ENCODE results near the gene ARL4A. TPM values are rescaled to one million over a fixed set of nuclear protein-coding genes. Genes with fewer than 3 reads are reported as not detected.
"Not testable (repeated sequence)": the region's sequence is repeated elsewhere in the genome, so short reads cannot be mapped to it uniquely, and the experiment has no call there.

Gene ARL4A
- total RNA-seq, 1 experiment from 2014 or later = 39.4 TPM

- Histone ChIP-seq H3K14ac (ENCODE audit: insufficient read depth, low read length) (no peak overlapping the region), H3K23ac (ENCODE audit: insufficient read length, low read depth, low read length) (no peak overlapping the region), H3K4me1 (ENCODE audit: insufficient read depth, low read length) (no peaks in the 10 kb centered on the region; the same call in 1 of the 2 replicates), H2BK20ac (ENCODE audit: low read depth, low read length, poor library complexity, severe bottlenecking) (no peak overlapping the region), H3K4ac (ENCODE audit: low read depth, low read length) (no peak overlapping the region), H3K9ac (ENCODE audit: extremely low read depth, insufficient read length, low read length) (no peak overlapping the region), H2AK5ac (ENCODE audit: insufficient read length, low read length) (no peak overlapping the region), H3K9me3 (ENCODE audit: control insufficient read depth, low read depth, low read length) (no peaks in the 10 kb centered on the region), H3K23me2 (ENCODE audit: insufficient read length, low read depth, low read length, poor library complexity, severe bottlenecking) (peaks cover 6% of the 10 kb centered on the region), H2AFZ (ENCODE audit: low read length) (no peak overlapping the region), H3K79me1 (ENCODE audit: insufficient read depth, low read depth, low read length, poor library complexity, severe bottlenecking) (no peaks in the 10 kb centered on the region), H3K56ac (ENCODE audit: insufficient read length, low read depth, low read length) (no peak overlapping the region), H3K4me2 (ENCODE audit: insufficient read depth, insufficient read length, low read length) (no peak overlapping the region), H3K27me3 (ENCODE audit: insufficient read depth, low read length) (no peaks in the 10 kb centered on the region), H2BK15ac (ENCODE audit: low read depth, low read length) (no peak overlapping the region), H3K79me2 (ENCODE audit: insufficient read depth, low read length) (peaks cover 15% of the 10 kb centered on the region; the same call in 1 of the 2 replicates), H2BK5ac (ENCODE audit: insufficient read length, low read length) (no peak overlapping the region), H4K8ac (replicated peaks; ENCODE audit: insufficient read length, low read depth, low read length) (no peak overlapping the region), H4K20me1 (ENCODE audit: control insufficient read depth, insufficient read depth, insufficient read length) (no peaks in the 10 kb centered on the region), H4K91ac (ENCODE audit: insufficient read length, low read depth, low read length) (no peak overlapping the region), H2BK12ac (ENCODE audit: insufficient read length, low read depth, low read length) (no peak overlapping the region), H3T11ph (ENCODE audit: low read length) (no peak overlapping the region), H4K5ac (ENCODE audit: insufficient read length, low read depth, low read length) (no peak overlapping the region), H3K27ac (ENCODE audit: insufficient read length, low read depth, low read length) (no peak overlapping the region), H3K18ac (ENCODE audit: insufficient read length, low read depth, low read length) (no peak overlapping the region), H2BK120ac (ENCODE audit: low read depth, low read length, poor library complexity, severe bottlenecking) (no peak overlapping the region)
- WGBS (ENCODE audit: extremely low coverage, insufficient read length, low lambda C conversion rate) = no CpG with 5 or more reads among the region's 1 CpG
- Mint-ChIP-seq H3K36me3 (ENCODE audit: insufficient read depth in 1 of 3, low read depth in 3 of 3) (peaks cover 0 to 9% (median 4%) of the 10 kb centered on the region in 3 experiments; a peak in 5 of 7 replicates), H3K27ac (peak overlapping the region; percentile 14 to 49 (median 42); a peak in 2 of 7 replicates), H3K4me1 (peaks cover 36 to 45% of the 10 kb centered on the region in 2 experiments), H3K9me3 (no peaks in the 10 kb centered on the region), H3K27me3 (ENCODE audit: low read depth) (no peaks in the 10 kb centered on the region), H3K4me3 (peak overlapping the region; percentile 83 to 97)
- TF ChIP-seq CTCF (conservative IDR thresholded peaks at IDR 0.05) = no peak
- no peak for DNase-seq
Observed at GRCh38 chr7:12690041-12690878, 2.8 kb downstream of the ARL4A start.

- not testable (repeated sequence) for H2AK5ac ChIP-seq (ENCODE audit: insufficient read length, low read length); H3K4me2 ChIP-seq (ENCODE audit: insufficient read depth, insufficient read length, low read length); H3K4ac ChIP-seq (ENCODE audit: low read depth, low read length); H3K27me3 Mint-ChIP-seq (ENCODE audit: low read depth); H3K79me1 ChIP-seq (ENCODE audit: insufficient read depth, low read depth, low read length, poor library complexity, severe bottlenecking); H3K4me1 ChIP-seq (ENCODE audit: insufficient read depth, low read length); H4K20me1 ChIP-seq (ENCODE audit: control insufficient read depth, insufficient read depth, insufficient read length); H3T11ph ChIP-seq (ENCODE audit: low read length); H3K27me3 ChIP-seq (ENCODE audit: insufficient read depth, low read length); H3K27ac Mint-ChIP-seq; H4K5ac ChIP-seq (ENCODE audit: insufficient read length, low read depth, low read length); H3K18ac ChIP-seq (ENCODE audit: insufficient read length, low read depth, low read length); H3K27ac ChIP-seq (ENCODE audit: insufficient read length, low read depth, low read length); H4K8ac ChIP-seq (replicated peaks; ENCODE audit: insufficient read length, low read depth, low read length); H2BK20ac ChIP-seq (ENCODE audit: low read depth, low read length, poor library complexity, severe bottlenecking); H3K23me2 ChIP-seq (ENCODE audit: insufficient read length, low read depth, low read length, poor library complexity, severe bottlenecking); DNase-seq; H2BK5ac ChIP-seq (ENCODE audit: insufficient read length, low read length); H3K9me3 ChIP-seq (ENCODE audit: control insufficient read depth, low read depth, low read length); H2BK120ac ChIP-seq (ENCODE audit: low read depth, low read length, poor library complexity, severe bottlenecking); H3K14ac ChIP-seq (ENCODE audit: insufficient read depth, low read length); H4K91ac ChIP-seq (ENCODE audit: insufficient read length, low read depth, low read length); H3K36me3 Mint-ChIP-seq (ENCODE audit: insufficient read depth in 1 of 3, low read depth in 3 of 3); H3K23ac ChIP-seq (ENCODE audit: insufficient read length, low read depth, low read length); H2AFZ ChIP-seq (ENCODE audit: low read length); H3K9me3 Mint-ChIP-seq; H2BK15ac ChIP-seq (ENCODE audit: low read depth, low read length); H2BK12ac ChIP-seq (ENCODE audit: insufficient read length, low read depth, low read length); H3K9ac ChIP-seq (ENCODE audit: extremely low read depth, insufficient read length, low read length); H3K56ac ChIP-seq (ENCODE audit: insufficient read length, low read depth, low read length)
- no CpG with 5 or more reads among the region's 3 CpGs for WGBS (ENCODE audit: extremely low coverage, insufficient read length, low lambda C conversion rate)
- Mint-ChIP-seq H3K4me1 (peaks cover 29 to 35% of the 10 kb centered on the region in 2 experiments), H3K4me3 (peak overlapping the region in 1 of 2 experiments; percentile 20; a peak in 2 of 5 replicates)
- H3K79me2 ChIP-seq (ENCODE audit: insufficient read depth, low read length) = peaks cover 15% of the 10 kb centered on the region; the same call in 1 of the 2 replicates
Observed at GRCh38 chr7:12691388-12691787, 4.0 kb downstream of the ARL4A start.

All from H9 (cell line).